Osteocyte (in vitro differentiated cells): ENCODE data around the gene ATP5PB. TPM values are rescaled to one million over a fixed set of nuclear protein-coding genes. Genes with fewer than 3 reads are reported as not detected.

Experiments
- DNase-seq: peaks from one replicate; pipeline ENCODE4 v3.0.0; 2021; ENCODE audit warnings: mixed read lengths; ENCODE audit not compliant: unreplicated experiment; ENCODE audit errors: extremely low spot score
- H3K27ac Mint-ChIP-seq: one replicate; pipeline ENCODE4 v1.8.0; 2021; ENCODE audit warnings: mild to moderate bottlenecking, mixed read lengths; ENCODE audit not compliant: unreplicated experiment
- H3K27me3 Mint-ChIP-seq: one replicate; pipeline ENCODE4 v1.8.0; 2021; ENCODE audit warnings: mixed read lengths; ENCODE audit not compliant: unreplicated experiment
- H3K36me3 Mint-ChIP-seq: one replicate; pipeline ENCODE4 v1.8.0; 2021; ENCODE audit warnings: mixed read lengths; ENCODE audit not compliant: unreplicated experiment
- H3K4me1 Mint-ChIP-seq: one replicate; pipeline ENCODE4 v1.8.0; 2021; ENCODE audit warnings: mixed read lengths; ENCODE audit not compliant: unreplicated experiment
- H3K4me3 Mint-ChIP-seq: one replicate; pipeline ENCODE4 v1.8.0; 2021; ENCODE audit warnings: mild to moderate bottlenecking, moderate library complexity, mixed read lengths; ENCODE audit not compliant: unreplicated experiment
- H3K9me3 Mint-ChIP-seq: one replicate; pipeline ENCODE4 v1.8.0; 2021; ENCODE audit warnings: mixed read lengths; ENCODE audit not compliant: unreplicated experiment
- total RNA-seq: library from RNA; stranded (reverse); gene quantifications from 2 replicates; pipeline ENCODE4 v1.2.1, GENCODE V29; 2021
- TF ChIP-seq, protein P1 (sequence below): fragments of 200-600 bp; sonication (generic); IDR thresholded peaks from 2 replicates; pipeline ENCODE4 v1.5.0; 2021; ENCODE audit warnings: antibody characterized with exemption, mild to moderate bottlenecking, moderate library complexity

ATP5PB gene
- total RNA-seq, 1 donor from 2014 or later: 185 TPM

DNA sequence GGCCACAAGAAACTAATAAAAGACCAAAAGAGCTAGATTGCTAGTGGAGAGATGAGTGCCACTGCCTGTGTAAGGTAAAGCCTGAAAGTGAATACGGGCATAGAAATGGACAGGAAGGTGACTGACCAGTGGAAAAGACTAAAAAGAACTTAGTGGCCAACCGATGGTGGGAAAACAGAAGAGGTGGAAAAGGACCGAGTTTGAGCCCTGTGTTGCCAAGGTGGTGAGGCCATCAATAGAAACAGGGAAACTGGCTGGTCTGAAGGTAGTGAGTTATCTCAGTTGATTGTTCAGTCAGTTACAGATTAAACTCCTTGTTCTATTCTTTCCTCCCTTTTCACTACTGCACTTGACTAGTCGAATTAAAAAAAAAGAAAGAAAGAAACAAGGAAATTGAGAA lies 2.7 kb upstream of the ATP5PB start:
- no peak overlapping the region for H3K27ac Mint-ChIP-seq
- H3K9me3 Mint-ChIP-seq: no peaks in the 10 kb centered on the region
- DNase-seq: no peak
- no peak overlapping the region for H3K4me3 Mint-ChIP-seq
- H3K27me3 Mint-ChIP-seq: no peaks in the 10 kb centered on the region
- TF ChIP-seq, protein P1, sequence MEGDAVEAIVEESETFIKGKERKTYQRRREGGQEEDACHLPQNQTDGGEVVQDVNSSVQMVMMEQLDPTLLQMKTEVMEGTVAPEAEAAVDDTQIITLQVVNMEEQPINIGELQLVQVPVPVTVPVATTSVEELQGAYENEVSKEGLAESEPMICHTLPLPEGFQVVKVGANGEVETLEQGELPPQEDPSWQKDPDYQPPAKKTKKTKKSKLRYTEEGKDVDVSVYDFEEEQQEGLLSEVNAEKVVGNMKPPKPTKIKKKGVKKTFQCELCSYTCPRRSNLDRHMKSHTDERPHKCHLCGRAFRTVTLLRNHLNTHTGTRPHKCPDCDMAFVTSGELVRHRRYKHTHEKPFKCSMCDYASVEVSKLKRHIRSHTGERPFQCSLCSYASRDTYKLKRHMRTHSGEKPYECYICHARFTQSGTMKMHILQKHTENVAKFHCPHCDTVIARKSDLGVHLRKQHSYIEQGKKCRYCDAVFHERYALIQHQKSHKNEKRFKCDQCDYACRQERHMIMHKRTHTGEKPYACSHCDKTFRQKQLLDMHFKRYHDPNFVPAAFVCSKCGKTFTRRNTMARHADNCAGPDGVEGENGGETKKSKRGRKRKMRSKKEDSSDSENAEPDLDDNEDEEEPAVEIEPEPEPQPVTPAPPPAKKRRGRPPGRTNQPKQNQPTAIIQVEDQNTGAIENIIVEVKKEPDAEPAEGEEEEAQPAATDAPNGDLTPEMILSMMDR: no peak
- peaks cover 38% of the 10 kb centered on the region for H3K4me1 Mint-ChIP-seq
- H3K36me3 Mint-ChIP-seq: peaks cover 26% of the 10 kb centered on the region

DNA sequence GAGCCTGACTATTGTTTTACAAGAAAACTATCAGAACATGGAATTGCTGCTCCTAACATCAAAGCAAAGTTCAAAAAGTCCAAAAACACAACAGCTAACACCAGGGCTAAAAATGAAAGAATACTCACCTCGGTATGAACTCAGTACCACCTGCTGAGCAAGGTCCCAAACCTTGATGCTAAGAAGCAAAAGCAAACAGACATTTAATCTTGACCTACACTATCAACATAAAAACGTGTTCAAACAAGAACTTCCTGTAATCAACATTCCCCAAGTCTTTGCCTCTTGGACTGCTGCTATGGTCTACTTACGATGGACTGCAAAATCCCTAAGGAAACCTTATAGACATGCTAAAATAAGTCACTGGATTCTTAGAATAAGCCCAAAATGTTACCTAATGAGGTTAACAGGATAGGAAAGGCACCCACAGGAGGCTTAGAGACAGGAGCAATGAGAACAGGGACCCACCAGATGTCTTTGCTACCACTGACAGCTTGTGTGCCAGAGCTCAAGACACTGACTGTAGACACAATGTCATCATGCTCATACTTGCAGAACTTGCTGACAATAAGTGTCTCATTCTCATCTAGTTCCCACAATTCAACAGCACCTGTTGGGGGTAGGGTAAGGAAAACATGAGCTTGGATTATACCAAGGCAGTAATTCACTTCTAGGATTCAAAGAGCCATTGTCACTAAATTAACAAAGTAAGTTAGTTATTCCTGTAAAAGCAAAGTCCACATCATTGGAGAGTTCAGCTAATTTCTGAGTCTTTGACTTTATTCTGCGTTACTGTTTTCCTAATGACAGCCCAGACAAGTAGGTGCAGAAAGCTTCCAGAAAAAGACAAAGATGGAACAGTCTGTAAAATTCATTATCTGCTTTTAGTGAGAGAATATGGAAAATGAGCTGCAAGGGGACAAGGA lies 2.0 kb upstream of the ATP5PB start:
- peak overlapping the region; percentile 100 for H3K4me3 Mint-ChIP-seq
- no peaks in the 10 kb centered on the region for H3K27me3 Mint-ChIP-seq
- H3K4me1 Mint-ChIP-seq: peaks cover 42% of the 10 kb centered on the region
- DNase-seq: no peak
- H3K36me3 Mint-ChIP-seq: peaks cover 21% of the 10 kb centered on the region
- H3K9me3 Mint-ChIP-seq: no peaks in the 10 kb centered on the region
- TF ChIP-seq, protein P1: no peak
- H3K27ac Mint-ChIP-seq: no peak overlapping the region

DNA sequence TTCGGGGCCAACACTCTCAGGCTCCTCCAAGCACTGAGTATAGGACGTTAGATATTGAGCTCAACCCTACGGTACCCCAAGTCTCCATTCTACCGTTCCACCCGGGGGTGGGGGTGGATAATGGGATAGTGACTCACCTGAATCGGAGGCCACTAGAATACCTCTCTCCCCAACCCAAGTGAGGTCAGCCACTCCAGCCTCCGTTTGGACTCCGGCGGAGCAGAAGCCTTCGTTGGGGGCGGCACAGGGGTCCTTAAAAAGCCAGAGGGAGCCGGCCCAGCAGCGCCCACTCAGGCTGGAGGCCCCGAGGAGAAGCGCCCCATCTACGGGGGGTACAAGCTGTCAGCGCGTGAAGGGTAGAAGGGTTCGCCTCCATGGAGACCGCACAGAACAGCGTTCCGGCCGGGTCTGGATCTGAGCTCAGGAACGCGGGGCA lies 764 bp upstream of the ATP5PB start:
- TF ChIP-seq, protein P1: no peak
- H3K9me3 Mint-ChIP-seq: no peaks in the 10 kb centered on the region
- DNase-seq: no peak
- no peaks in the 10 kb centered on the region for H3K27me3 Mint-ChIP-seq
- peak overlapping the region; percentile 76 for H3K27ac Mint-ChIP-seq
- peak overlapping the region; percentile 100 for H3K4me3 Mint-ChIP-seq
- H3K4me1 Mint-ChIP-seq: peaks cover 42% of the 10 kb centered on the region
- peaks cover 15% of the 10 kb centered on the region for H3K36me3 Mint-ChIP-seq

DNA sequence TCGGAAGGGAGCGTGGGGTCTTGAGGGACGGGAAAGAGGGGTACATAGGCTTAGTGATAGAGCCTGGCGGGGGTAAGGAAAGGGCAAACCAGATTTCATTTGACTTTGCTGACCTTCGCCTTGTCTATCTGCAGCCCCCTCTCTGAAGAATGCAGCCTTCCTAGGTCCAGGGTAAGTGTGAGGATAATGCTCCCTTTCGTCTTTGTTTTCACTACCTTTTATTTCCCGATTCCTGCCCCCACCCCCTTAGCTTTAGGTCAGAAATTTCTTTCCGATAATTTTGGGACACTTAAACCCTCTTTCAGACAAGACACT lies 396 bp downstream of the ATP5PB start:
- Mint-ChIP-seq H3K27ac (peak overlapping the region; percentile 99), H3K27me3 (no peaks in the 10 kb centered on the region), H3K4me1 (peaks cover 42% of the 10 kb centered on the region), H3K9me3 (no peaks in the 10 kb centered on the region), H3K4me3 (peak overlapping the region; percentile 100), H3K36me3 (peaks cover 18% of the 10 kb centered on the region)
- TF ChIP-seq, protein P1: no peak
- DNase-seq: no peak

DNA sequence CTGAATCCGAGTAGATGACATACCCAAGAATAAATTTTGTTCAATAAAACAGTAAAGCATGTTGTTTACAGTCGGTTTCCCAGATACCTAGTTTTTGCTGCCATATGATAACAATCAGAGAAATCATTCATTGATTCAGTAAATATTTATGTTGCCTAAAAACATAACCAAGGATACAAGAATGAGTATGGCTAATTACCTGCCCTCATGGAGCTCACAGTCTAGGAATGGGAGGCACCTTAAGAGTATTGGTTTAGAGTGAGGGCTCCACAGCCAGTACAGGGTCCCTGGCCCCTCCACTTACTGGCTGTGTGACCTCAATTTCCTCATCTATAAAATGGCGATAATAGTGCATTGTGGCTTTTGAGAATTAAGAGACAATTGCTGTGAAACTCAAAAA lies 921 bp downstream of the ATP5PB start:
- no peak for DNase-seq
- Mint-ChIP-seq H3K27ac (peak overlapping the region; percentile 99), H3K9me3 (no peaks in the 10 kb centered on the region), H3K4me3 (peak overlapping the region; percentile 100), H3K36me3 (peaks cover 22% of the 10 kb centered on the region), H3K27me3 (no peaks in the 10 kb centered on the region), H3K4me1 (peaks cover 46% of the 10 kb centered on the region)
- TF ChIP-seq, protein P1: no peak
